Measurements from ENCODE around the gene TBXAS1.

TBXAS1 gene

GRCh38 chr7:140022582-140023211 is 193.6 kb downstream of the TBXAS1 start:
- H3K9me3 ChIP-seq (ENCODE audit: control insufficient read depth in 1 of 2, low read length in 2 of 2), result no peaks in the 10 kb centered on the region
- no peak overlapping the region for H3K27ac ChIP-seq (ENCODE audit: low read length)
- H3K27me3 ChIP-seq (ENCODE audit: low read depth, low read length), result no peaks in the 10 kb centered on the region
- H3K4me1 ChIP-seq (ENCODE audit: control insufficient read depth in 1 of 2, insufficient read depth in 2 of 2, low read length in 2 of 2), result no peaks in the 10 kb centered on the region
- H3K4me3 ChIP-seq (ENCODE audit: low read depth in 1 of 2, low read length in 2 of 2), result no peak overlapping the region
- peaks cover 19 to 48% of the 10 kb centered on the region in 2 donors for H3K36me3 ChIP-seq (ENCODE audit: control insufficient read depth in 1 of 2, insufficient read depth in 2 of 2, low read length in 2 of 2)

- Histone ChIP-seq H3K4me3 (ENCODE audit: low read depth in 1 of 2, low read length in 2 of 2) (no peak overlapping the region), H3K4me1 (ENCODE audit: control insufficient read depth in 1 of 2, insufficient read depth in 2 of 2, low read length in 2 of 2) (no peaks in the 10 kb centered on the region), H3K36me3 (ENCODE audit: control insufficient read depth in 1 of 2, insufficient read depth in 2 of 2, low read length in 2 of 2) (peaks cover 22 to 55% of the 10 kb centered on the region in 2 donors), H3K9me3 (ENCODE audit: control insufficient read depth in 1 of 2, low read length in 2 of 2) (no peaks in the 10 kb centered on the region), H3K27me3 (ENCODE audit: low read depth, low read length) (no peaks in the 10 kb centered on the region), H3K27ac (ENCODE audit: low read length) (no peak overlapping the region)
Observed at GRCh38 chr7:140023728-140024127, 194.7 kb downstream of the TBXAS1 start.

GRCh38 chr7:140024585-140024984 is 195.5 kb downstream of the TBXAS1 start:
- no peak overlapping the region for H3K27ac ChIP-seq (ENCODE audit: low read length)
- H3K9me3 ChIP-seq (ENCODE audit: control insufficient read depth in 1 of 2, low read length in 2 of 2), result no peaks in the 10 kb centered on the region
- no peaks in the 10 kb centered on the region for H3K4me1 ChIP-seq (ENCODE audit: control insufficient read depth in 1 of 2, insufficient read depth in 2 of 2, low read length in 2 of 2)
- no peaks in the 10 kb centered on the region for H3K27me3 ChIP-seq (ENCODE audit: low read depth, low read length)
- peaks cover 24 to 55% of the 10 kb centered on the region in 2 donors for H3K36me3 ChIP-seq (ENCODE audit: control insufficient read depth in 1 of 2, insufficient read depth in 2 of 2, low read length in 2 of 2)
- H3K4me3 ChIP-seq (ENCODE audit: low read depth in 1 of 2, low read length in 2 of 2), result no peak overlapping the region

- H3K36me3 ChIP-seq (ENCODE audit: control insufficient read depth in 1 of 2, insufficient read depth in 2 of 2, low read length in 2 of 2), result peaks cover 24 to 55% of the 10 kb centered on the region in 2 donors
- H3K9me3 ChIP-seq (ENCODE audit: control insufficient read depth in 1 of 2, low read length in 2 of 2), result no peaks in the 10 kb centered on the region
- H3K4me3 ChIP-seq (ENCODE audit: low read depth in 1 of 2, low read length in 2 of 2), result no peak overlapping the region
- no peak overlapping the region for H3K27ac ChIP-seq (ENCODE audit: low read length)
- no peaks in the 10 kb centered on the region for H3K4me1 ChIP-seq (ENCODE audit: control insufficient read depth in 1 of 2, insufficient read depth in 2 of 2, low read length in 2 of 2)
- H3K27me3 ChIP-seq (ENCODE audit: low read depth, low read length), result no peaks in the 10 kb centered on the region
Observed at GRCh38 chr7:140025241-140025640, 196.2 kb downstream of the TBXAS1 start.

GRCh38 chr7:140025814-140026433 is 196.9 kb downstream of the TBXAS1 start:
- Histone ChIP-seq H3K27me3 (ENCODE audit: low read depth, low read length) (no peaks in the 10 kb centered on the region), H3K36me3 (ENCODE audit: control insufficient read depth in 1 of 2, insufficient read depth in 2 of 2, low read length in 2 of 2) (peaks cover 24 to 60% of the 10 kb centered on the region in 2 donors), H3K9me3 (ENCODE audit: control insufficient read depth in 1 of 2, low read length in 2 of 2) (no peaks in the 10 kb centered on the region), H3K27ac (ENCODE audit: low read length) (no peak overlapping the region), H3K4me1 (ENCODE audit: control insufficient read depth in 1 of 2, insufficient read depth in 2 of 2, low read length in 2 of 2) (no peaks in the 10 kb centered on the region), H3K4me3 (ENCODE audit: low read depth in 1 of 2, low read length in 2 of 2) (no peak overlapping the region)

GRCh38 chr7:140026935-140027334 is 197.9 kb downstream of the TBXAS1 start:
- no peak overlapping the region for H3K27ac ChIP-seq (ENCODE audit: low read length)
- H3K36me3 ChIP-seq (ENCODE audit: control insufficient read depth in 1 of 2, insufficient read depth in 2 of 2, low read length in 2 of 2), result peaks cover 24 to 60% of the 10 kb centered on the region in 2 donors
- no peaks in the 10 kb centered on the region for H3K27me3 ChIP-seq (ENCODE audit: low read depth, low read length)
- no peak overlapping the region for H3K4me3 ChIP-seq (ENCODE audit: low read depth in 1 of 2, low read length in 2 of 2)
- no peaks in the 10 kb centered on the region for H3K4me1 ChIP-seq (ENCODE audit: control insufficient read depth in 1 of 2, insufficient read depth in 2 of 2, low read length in 2 of 2)
- no peaks in the 10 kb centered on the region for H3K9me3 ChIP-seq (ENCODE audit: control insufficient read depth in 1 of 2, low read length in 2 of 2)

GRCh38 chr7:140027858-140028257 is 198.8 kb downstream of the TBXAS1 start:
- H3K4me3 ChIP-seq (ENCODE audit: low read depth in 1 of 2, low read length in 2 of 2), result no peak overlapping the region
- peaks cover 24 to 52% of the 10 kb centered on the region in 2 donors for H3K36me3 ChIP-seq (ENCODE audit: control insufficient read depth in 1 of 2, insufficient read depth in 2 of 2, low read length in 2 of 2)
- no peaks in the 10 kb centered on the region for H3K9me3 ChIP-seq (ENCODE audit: control insufficient read depth in 1 of 2, low read length in 2 of 2)
- no peaks in the 10 kb centered on the region for H3K27me3 ChIP-seq (ENCODE audit: low read depth, low read length)
- H3K4me1 ChIP-seq (ENCODE audit: control insufficient read depth in 1 of 2, insufficient read depth in 2 of 2, low read length in 2 of 2), result no peaks in the 10 kb centered on the region
- no peak overlapping the region for H3K27ac ChIP-seq (ENCODE audit: low read length)

GRCh38 chr7:140028311-140028710 is 199.2 kb downstream of the TBXAS1 start:
- no peak overlapping the region for H3K27ac ChIP-seq (ENCODE audit: low read length)
- no peaks in the 10 kb centered on the region for H3K9me3 ChIP-seq (ENCODE audit: control insufficient read depth in 1 of 2, low read length in 2 of 2)
- peaks cover 25 to 55% of the 10 kb centered on the region in 2 donors for H3K36me3 ChIP-seq (ENCODE audit: control insufficient read depth in 1 of 2, insufficient read depth in 2 of 2, low read length in 2 of 2)
- no peaks in the 10 kb centered on the region for H3K27me3 ChIP-seq (ENCODE audit: low read depth, low read length)
- H3K4me3 ChIP-seq (ENCODE audit: low read depth in 1 of 2, low read length in 2 of 2), result no peak overlapping the region
- H3K4me1 ChIP-seq (ENCODE audit: control insufficient read depth in 1 of 2, insufficient read depth in 2 of 2, low read length in 2 of 2), result no peaks in the 10 kb centered on the region

- peaks cover 27 to 57% of the 10 kb centered on the region in 2 donors for H3K36me3 ChIP-seq (ENCODE audit: control insufficient read depth in 1 of 2, insufficient read depth in 2 of 2, low read length in 2 of 2)
- H3K27me3 ChIP-seq (ENCODE audit: low read depth, low read length), result no peaks in the 10 kb centered on the region
- H3K4me1 ChIP-seq (ENCODE audit: control insufficient read depth in 1 of 2, insufficient read depth in 2 of 2, low read length in 2 of 2), result no peaks in the 10 kb centered on the region
Observed at GRCh38 chr7:140029072-140029471, 200.0 kb downstream of the TBXAS1 start.

GRCh38 chr7:140031364-140031763 is 202.3 kb downstream of the TBXAS1 start:
- H3K27ac ChIP-seq (ENCODE audit: low read length), result no peak overlapping the region
- H3K27me3 ChIP-seq (ENCODE audit: low read depth, low read length), result no peaks in the 10 kb centered on the region
- no peak overlapping the region for H3K4me3 ChIP-seq (ENCODE audit: low read depth in 1 of 2, low read length in 2 of 2)
- H3K36me3 ChIP-seq (ENCODE audit: control insufficient read depth in 1 of 2, insufficient read depth in 2 of 2, low read length in 2 of 2), result peaks cover 14 to 37% of the 10 kb centered on the region in 2 donors
- no peaks in the 10 kb centered on the region for H3K4me1 ChIP-seq (ENCODE audit: control insufficient read depth in 1 of 2, insufficient read depth in 2 of 2, low read length in 2 of 2)
- H3K9me3 ChIP-seq (ENCODE audit: control insufficient read depth in 1 of 2, low read length in 2 of 2), result no peaks in the 10 kb centered on the region

More at GRCh38 chr7:140029072-140029471, 200.0 kb downstream of the TBXAS1 start:
- Histone ChIP-seq H3K9me3 (ENCODE audit: control insufficient read depth in 1 of 2, low read length in 2 of 2) (no peaks in the 10 kb centered on the region), H3K4me3 (ENCODE audit: low read depth in 1 of 2, low read length in 2 of 2) (no peak overlapping the region), H3K27ac (ENCODE audit: low read length) (no peak overlapping the region)

GRCh38 chr7:140033036-140033435 is 204.0 kb downstream of the TBXAS1 start:
- H3K36me3 ChIP-seq (ENCODE audit: control insufficient read depth in 1 of 2, insufficient read depth in 2 of 2, low read length in 2 of 2), result peaks cover 22 to 35% of the 10 kb centered on the region in 2 donors
- H3K27ac ChIP-seq (ENCODE audit: low read length), result no peak overlapping the region
- no peaks in the 10 kb centered on the region for H3K9me3 ChIP-seq (ENCODE audit: control insufficient read depth in 1 of 2, low read length in 2 of 2)
- no peaks in the 10 kb centered on the region for H3K4me1 ChIP-seq (ENCODE audit: control insufficient read depth in 1 of 2, insufficient read depth in 2 of 2, low read length in 2 of 2)
- H3K27me3 ChIP-seq (ENCODE audit: low read depth, low read length), result no peaks in the 10 kb centered on the region
- H3K4me3 ChIP-seq (ENCODE audit: low read depth in 1 of 2, low read length in 2 of 2), result no peak overlapping the region
